Measurements from ENCODE around the gene NCOR2. TPM values are rescaled to one million over a fixed set of nuclear protein-coding genes. Genes with fewer than 3 reads are reported as not detected.

The NCOR2 gene
- total RNA-seq, 1 donor from 2014 or later: 132 TPM

DNA sequence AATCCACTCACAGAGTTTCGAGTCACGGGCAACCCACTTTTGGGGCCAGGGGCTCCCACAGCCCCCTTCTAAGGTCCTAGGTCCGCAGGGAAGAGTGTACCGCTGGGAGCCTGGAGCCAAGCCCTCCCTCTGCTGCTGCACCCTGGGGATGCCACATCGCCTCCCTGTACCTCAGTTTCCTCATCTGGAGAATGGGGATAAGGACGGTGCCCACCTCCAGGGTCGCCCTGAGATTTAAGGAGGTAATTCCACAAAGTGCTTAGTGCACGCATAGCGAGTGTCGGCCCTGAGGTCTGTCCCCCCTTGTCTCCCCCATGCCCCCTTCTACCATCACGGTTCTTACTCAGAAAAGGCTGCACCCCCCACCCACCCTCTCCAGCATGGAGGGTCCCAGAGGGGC lies 35.5 kb downstream of the NCOR2 start:
- no peak overlapping the region for H3K27ac Mint-ChIP-seq (ENCODE audit: unreplicated experiment)
- peaks cover 25% of the 10 kb centered on the region for H3K36me3 Mint-ChIP-seq (ENCODE audit: low read depth, unreplicated experiment)
- H3K27me3 Mint-ChIP-seq (ENCODE audit: unreplicated experiment): peaks cover 12% of the 10 kb centered on the region
- H3K4me3 Mint-ChIP-seq (ENCODE audit: unreplicated experiment): no peak overlapping the region
- no peaks in the 10 kb centered on the region for H3K9me3 Mint-ChIP-seq (ENCODE audit: unreplicated experiment)
- no peak for DNase-seq (ENCODE audit: low spot score)
- TF ChIP-seq, protein P1, sequence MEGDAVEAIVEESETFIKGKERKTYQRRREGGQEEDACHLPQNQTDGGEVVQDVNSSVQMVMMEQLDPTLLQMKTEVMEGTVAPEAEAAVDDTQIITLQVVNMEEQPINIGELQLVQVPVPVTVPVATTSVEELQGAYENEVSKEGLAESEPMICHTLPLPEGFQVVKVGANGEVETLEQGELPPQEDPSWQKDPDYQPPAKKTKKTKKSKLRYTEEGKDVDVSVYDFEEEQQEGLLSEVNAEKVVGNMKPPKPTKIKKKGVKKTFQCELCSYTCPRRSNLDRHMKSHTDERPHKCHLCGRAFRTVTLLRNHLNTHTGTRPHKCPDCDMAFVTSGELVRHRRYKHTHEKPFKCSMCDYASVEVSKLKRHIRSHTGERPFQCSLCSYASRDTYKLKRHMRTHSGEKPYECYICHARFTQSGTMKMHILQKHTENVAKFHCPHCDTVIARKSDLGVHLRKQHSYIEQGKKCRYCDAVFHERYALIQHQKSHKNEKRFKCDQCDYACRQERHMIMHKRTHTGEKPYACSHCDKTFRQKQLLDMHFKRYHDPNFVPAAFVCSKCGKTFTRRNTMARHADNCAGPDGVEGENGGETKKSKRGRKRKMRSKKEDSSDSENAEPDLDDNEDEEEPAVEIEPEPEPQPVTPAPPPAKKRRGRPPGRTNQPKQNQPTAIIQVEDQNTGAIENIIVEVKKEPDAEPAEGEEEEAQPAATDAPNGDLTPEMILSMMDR (IDR thresholded peaks at IDR 0.05; ENCODE audit: unreplicated experiment): no peak
- peaks cover 10% of the 10 kb centered on the region for H3K4me1 Mint-ChIP-seq (ENCODE audit: unreplicated experiment)

DNA sequence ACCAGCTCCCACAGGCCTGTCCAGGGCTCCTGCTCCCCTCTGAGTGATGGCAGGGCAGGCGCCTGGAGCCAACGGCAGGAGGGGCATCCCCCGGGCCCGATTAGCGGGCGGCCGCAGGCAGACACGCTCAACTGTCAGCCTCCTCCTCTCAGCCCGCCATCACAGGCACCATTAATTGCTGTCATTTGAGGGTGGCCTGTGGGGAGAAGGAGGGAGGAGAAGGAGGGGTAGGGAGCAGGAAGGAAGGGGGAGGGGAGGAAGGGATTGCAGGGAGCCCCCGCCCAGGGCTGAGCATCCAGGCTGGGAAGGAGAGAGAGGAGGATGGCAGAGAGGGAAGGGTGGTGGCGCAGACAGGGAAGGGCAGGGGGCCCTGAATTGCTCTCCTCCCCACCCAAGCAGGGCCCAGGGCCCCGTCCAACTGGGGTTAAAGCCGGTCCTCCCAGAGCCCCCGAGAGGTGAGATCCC lies 36.1 kb downstream of the NCOR2 start:
- Mint-ChIP-seq H3K27ac (ENCODE audit: unreplicated experiment) (no peak overlapping the region), H3K4me3 (ENCODE audit: unreplicated experiment) (no peak overlapping the region), H3K27me3 (ENCODE audit: unreplicated experiment) (peaks cover 9% of the 10 kb centered on the region), H3K9me3 (ENCODE audit: unreplicated experiment) (no peaks in the 10 kb centered on the region), H3K4me1 (ENCODE audit: unreplicated experiment) (peaks cover 10% of the 10 kb centered on the region), H3K36me3 (ENCODE audit: low read depth, unreplicated experiment) (peaks cover 19% of the 10 kb centered on the region)
- DNase-seq (ENCODE audit: low spot score): no peak
- TF ChIP-seq, protein P1 (IDR thresholded peaks at IDR 0.05; ENCODE audit: unreplicated experiment): no peak

DNA sequence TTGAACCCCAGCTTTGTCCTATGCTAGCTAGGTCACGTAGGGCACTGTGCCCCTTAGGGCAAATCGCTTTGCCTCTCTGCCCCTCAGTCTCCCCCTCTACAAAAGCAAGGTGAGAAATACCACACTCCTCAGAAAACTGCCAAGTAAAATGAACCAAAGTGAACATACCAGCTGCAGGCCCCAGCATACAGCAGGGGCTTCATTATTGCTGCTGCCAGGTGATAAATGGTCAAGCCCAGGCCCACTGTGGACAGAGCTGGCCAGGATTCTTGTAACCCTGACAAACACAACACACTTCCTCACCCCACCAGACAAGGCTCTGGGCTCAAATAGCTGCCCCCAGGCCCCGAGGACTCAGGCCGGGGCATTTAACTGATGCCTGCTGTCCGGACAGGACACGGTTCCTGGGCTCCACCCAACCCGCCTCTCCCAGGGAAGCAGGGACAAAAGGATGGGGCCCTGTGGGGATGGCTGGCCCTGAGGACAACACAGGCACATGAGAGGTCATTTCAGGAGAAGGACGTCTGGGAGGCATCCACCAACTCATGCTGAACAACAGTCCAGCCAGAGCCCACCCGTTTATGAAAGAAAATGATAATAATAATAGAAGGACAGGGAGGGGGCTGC lies 36.7 kb downstream of the NCOR2 start:
- Mint-ChIP-seq H3K4me1 (ENCODE audit: unreplicated experiment) (peaks cover 10% of the 10 kb centered on the region), H3K27ac (ENCODE audit: unreplicated experiment) (no peak overlapping the region), H3K36me3 (ENCODE audit: low read depth, unreplicated experiment) (peaks cover 19% of the 10 kb centered on the region), H3K9me3 (ENCODE audit: unreplicated experiment) (no peaks in the 10 kb centered on the region), H3K4me3 (ENCODE audit: unreplicated experiment) (peak overlapping the region; percentile 37), H3K27me3 (ENCODE audit: unreplicated experiment) (peaks cover 9% of the 10 kb centered on the region)
- TF ChIP-seq, protein P1 (IDR thresholded peaks at IDR 0.05; ENCODE audit: unreplicated experiment): no peak
- no peak for DNase-seq (ENCODE audit: low spot score)

DNA sequence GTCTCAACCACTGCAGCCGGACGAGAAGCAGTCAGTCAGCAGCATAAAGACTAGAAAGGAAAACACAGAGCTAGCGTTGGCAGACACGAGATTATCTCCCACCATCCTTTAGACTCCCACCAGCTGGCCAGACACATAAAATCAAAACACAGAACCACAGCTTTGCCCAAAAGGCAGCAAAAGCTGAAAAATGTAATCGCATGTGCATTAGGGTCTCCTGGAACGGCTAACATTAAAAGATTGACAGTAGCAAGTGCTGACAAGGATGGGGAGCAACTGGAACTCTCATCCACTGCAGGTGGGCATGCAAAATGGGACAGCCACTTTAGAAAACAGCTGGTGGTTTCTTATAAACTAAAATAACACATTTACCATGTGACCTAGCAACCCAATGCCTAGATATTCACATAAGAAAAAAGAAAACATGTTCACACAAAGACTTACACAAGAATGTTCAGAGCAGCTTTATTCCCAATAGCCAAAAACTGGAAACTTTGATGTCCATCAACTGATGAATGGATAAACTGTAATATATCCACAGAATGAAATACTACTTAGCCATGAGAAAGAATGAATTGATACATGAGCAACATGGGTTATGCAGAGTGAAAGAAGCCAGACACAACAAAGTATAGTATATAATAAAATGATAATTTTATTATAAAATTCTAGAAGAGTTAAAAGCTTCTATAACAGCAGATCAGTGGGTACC lies 37.7 kb downstream of the NCOR2 start:
- H3K4me3 Mint-ChIP-seq (ENCODE audit: unreplicated experiment): no peak overlapping the region
- peaks cover 9% of the 10 kb centered on the region for H3K27me3 Mint-ChIP-seq (ENCODE audit: unreplicated experiment)
- no peak overlapping the region for H3K27ac Mint-ChIP-seq (ENCODE audit: unreplicated experiment)
- peaks cover 10% of the 10 kb centered on the region for H3K4me1 Mint-ChIP-seq (ENCODE audit: unreplicated experiment)
- DNase-seq (ENCODE audit: low spot score): no peak
- H3K36me3 Mint-ChIP-seq (ENCODE audit: low read depth, unreplicated experiment): peaks cover 19% of the 10 kb centered on the region
- TF ChIP-seq, protein P1 (IDR thresholded peaks at IDR 0.05; ENCODE audit: unreplicated experiment): no peak
- no peaks in the 10 kb centered on the region for H3K9me3 Mint-ChIP-seq (ENCODE audit: unreplicated experiment)

Data from endothelial cell (in vitro differentiated cells).